K562 (cell line): ENCODE data around the gene PLA2G3. TPM values are rescaled to one million over a fixed set of nuclear protein-coding genes. Genes with fewer than 3 reads are reported as not detected.

Source experiments
- ATAC-seq: fragments of 200-7000 bp; cut with Tn5 transposase; 3 replicates; pipeline ENCODE4 v1.9.1; 2020; ENCODE audit warnings: moderate library complexity
- BruUV-seq: library from RNA; stranded (reverse); fragments of 400-500 nt; replicated peaks from 2 replicates; lab custom pipeline; 2021; lab: Mats Ljungman, UMichigan
- CTCF ChIA-PET: fragments of 300-600 bp; formaldehyde crosslinking; extraction: SDS; loops from one replicate; lab custom pipeline; 2021; ENCODE audit warnings: low intra/inter-chr PET ratio; lab: Yijun Ruan, JAX
- POLR2A ChIA-PET: fragments of 300-600, 350-650 bp; sonication (Branson Sonifier 250); formaldehyde crosslinking; extraction: SDS; loops from one replicate; lab custom pipeline; 2021; ENCODE audit warnings: antibody characterized with exemption, inconsistent platforms; lab: Yijun Ruan, JAX
- DNase-seq, 4 experiments: peaks; one replicate each; pipeline versions ENCODE4 v3.0.0 to v3.0.0-alpha.2; 2011 to 2018; ENCODE audit warnings: low spot score in 3 of 4, mixed read lengths in 3 of 4; ENCODE audit errors: extremely low read depth in 1 of 4
- FAIRE-seq: peaks from 2 replicates; lab custom pipeline; 2011; peaks lifted over from hg19 to GRCh38; lab: Jason Lieb, UNC
- H2AFZ ChIP-seq: 2 replicates; pipeline ENCODE4 v1.6.0; 2011; ENCODE audit warnings: low read depth, low read length, control low read depth, inconsistent platforms
- H3K27ac ChIP-seq: fragments of 200-600 bp; 3 replicates; pipeline ENCODE4 v1.8.0; 2011; ENCODE audit warnings: low read depth, mild to moderate bottlenecking, control low read depth, inconsistent platforms, low read length, moderate library complexity, mixed read lengths; ENCODE audit errors: extremely low read depth
- H3K27me3 ChIP-seq, 2 experiments: fragments of 300-600 bp in 1 of 2; 2 replicates in 1 of 2; 3 replicates in 1 of 2; pipeline versions ENCODE4 v1.6.0 to v1.8.0; 2011; ENCODE audit warnings: inconsistent platforms in 2 of 2, low read length in 2 of 2, mild to moderate bottlenecking in 1 of 2, mixed read lengths in 1 of 2, moderate library complexity in 1 of 2; ENCODE audit not compliant: control insufficient read depth in 2 of 2, insufficient read depth in 2 of 2
- H3K36me3 ChIP-seq: fragments of 300-600 bp; 3 replicates; pipeline ENCODE4 v1.8.0; 2011; ENCODE audit warnings: mild to moderate bottlenecking, low read length, inconsistent platforms; ENCODE audit not compliant: control insufficient read depth, insufficient read depth
- H3K4me1 ChIP-seq, 2 experiments: fragments of 200-600 bp in 1 of 2; replicated peaks in 1 of 2; 2 replicates in 1 of 2; 3 replicates in 1 of 2; pipeline versions ENCODE4 v1.5.1 to v1.8.0; 2011; ENCODE audit warnings: inconsistent platforms in 2 of 2, low read length in 2 of 2, mild to moderate bottlenecking in 1 of 2, mixed read lengths in 1 of 2, moderate library complexity in 1 of 2; ENCODE audit not compliant: control insufficient read depth in 2 of 2, insufficient read depth in 2 of 2
- H3K4me2 ChIP-seq: 2 replicates; pipeline ENCODE4 v1.6.1; 2011; ENCODE audit warnings: low read length, control low read depth, inconsistent platforms, mixed read lengths; ENCODE audit not compliant: insufficient read depth
- H3K4me3 ChIP-seq: fragments of 200-600 bp; sonication (generic), shearing (Covaris generic); 2 replicates; pipeline ENCODE4 v1.5.1; 2016; ENCODE audit warnings: control low read depth, inconsistent platforms
- H3K79me2 ChIP-seq: fragments of 200-600 bp; 3 replicates; pipeline ENCODE4 v1.8.0; 2011; ENCODE audit warnings: low read length, inconsistent platforms; ENCODE audit not compliant: control insufficient read depth, insufficient read depth
- H3K9ac ChIP-seq, 2 experiments: 2 replicates each; pipeline versions ENCODE4 v1.6.0 to v1.6.1; 2011; ENCODE audit warnings: low read depth in 2 of 2, low read length in 2 of 2, control low read depth in 1 of 2, inconsistent platforms in 1 of 2, mild to moderate bottlenecking in 1 of 2, mixed read lengths in 1 of 2; ENCODE audit not compliant: insufficient read depth in 1 of 2
- H3K9me1 ChIP-seq: one replicate; pipeline ENCODE4 v1.6.0; 2011; ENCODE audit warnings: inconsistent platforms, mild to moderate bottlenecking, low read length, moderate library complexity; ENCODE audit not compliant: control insufficient read depth, insufficient read depth
- H3K9me3 ChIP-seq: replicated peaks from 2 replicates; pipeline ENCODE4 v1.5.1; 2011; ENCODE audit warnings: low read depth, low read length, inconsistent platforms; ENCODE audit not compliant: control insufficient read depth, insufficient read depth
- H4K20me1 ChIP-seq: replicated peaks from 2 replicates; pipeline ENCODE4 v1.6.1; 2011; ENCODE audit warnings: low read length, inconsistent platforms, mixed read lengths; ENCODE audit not compliant: control insufficient read depth, insufficient read depth
- ASH1L ChIP-seq: fragments of 450-650 bp; IDR thresholded peaks from 2 replicates; pipeline ENCODE4 v1.6.1; 2018; ENCODE audit warnings: borderline replicate concordance, mild to moderate bottlenecking, low read depth; ENCODE audit not compliant: partially characterized antibody
- BMI1 ChIP-seq: fragments of 150-350 bp; IDR thresholded peaks from 2 replicates; pipeline ENCODE4 v1.6.1; 2014; ENCODE audit warnings: low read length
- CBFA2T2 ChIP-seq: fragments of 450-650 bp; conservative IDR thresholded peaks from 2 replicates; pipeline ENCODE4 v1.6.1; 2017; ENCODE audit warnings: mild to moderate bottlenecking
- DPF2 ChIP-seq: fragments of 450-650 bp; IDR thresholded peaks from 2 replicates; pipeline ENCODE4 v1.6.1; 2016
- GTF2E2 ChIP-seq: fragments of 200-800 bp; sonication (Bioruptor generic); IDR thresholded peaks from 2 replicates; pipeline ENCODE4 v1.6.1; 2016; ENCODE audit warnings: missing genetic modification characterization, missing compliant biosample characterization
- KDM2B ChIP-seq: fragments of 250-450 bp; sonication (Bioruptor Pico); IDR thresholded peaks from 2 replicates; pipeline ENCODE4 v1.8.0; 2021; ENCODE audit warnings: mild to moderate bottlenecking, moderate library complexity
- NR2C1 ChIP-seq, 2 experiments: fragments of 450-650 bp; IDR thresholded peaks; 2 replicates each; pipeline ENCODE4 v1.6.1; 2017; ENCODE audit warnings: mild to moderate bottlenecking in 2 of 2, antibody characterized with exemption in 1 of 2, inconsistent platforms in 1 of 2, missing compliant biosample characterization in 1 of 2, missing genetic modification characterization in 1 of 2
- NR4A1 ChIP-seq, 2 experiments: fragments of 250-450 bp in 1 of 2; fragments of 450-650 bp in 1 of 2; sonication (Bioruptor Pico) in 1 of 2; IDR thresholded peaks; 2 replicates each; pipeline versions ENCODE4 v1.4.0 to v1.6.1; 2016 to 2020; ENCODE audit warnings: mild to moderate bottlenecking in 2 of 2, missing compliant biosample characterization in 1 of 2, missing genetic modification characterization in 1 of 2, moderate library complexity in 1 of 2
- SNRNP70 ChIP-seq: fragments of 200-400 bp; formaldehyde crosslinking; optimal IDR thresholded peaks from 2 replicates; pipeline ENCODE3; 2017; ENCODE audit warnings: low read depth, low read length
- ZBTB11 ChIP-seq, 3 experiments: fragments of 200-800 bp in 1 of 3; fragments of 250-450 bp in 1 of 3; fragments of 450-650 bp in 1 of 3; sonication (Bioruptor Pico) in 1 of 3; sonication (Bioruptor generic) in 1 of 3; formaldehyde crosslinking in 1 of 3; IDR thresholded peaks; 2 replicates each; pipeline versions ENCODE4 v1.6.1 to v1.8.0; 2016 to 2022; ENCODE audit warnings: mild to moderate bottlenecking in 2 of 3, missing genetic modification characterization in 2 of 3, missing compliant biosample characterization in 1 of 3, moderate library complexity in 1 of 3
- ZNF511 ChIP-seq: sonication (generic); formaldehyde crosslinking; IDR thresholded peaks from 2 replicates; pipeline ENCODE4 v1.8.0; 2022; ENCODE audit warnings: mild to moderate bottlenecking, missing genetic modification reagents
- ZNF644 ChIP-seq: fragments of 200-800 bp; sonication (Bioruptor generic); IDR thresholded peaks from 2 replicates; pipeline ENCODE4 v1.6.1; 2016; ENCODE audit warnings: low read depth, missing genetic modification characterization, missing compliant biosample characterization
- WGBS: fragments of 100-300 bp; shearing (Covaris generic); methylation state at CpG from one replicate; pipeline ENCODE4 v1.1.6; 2016; ENCODE audit warnings: low coverage, mixed read lengths; ENCODE audit not compliant: insufficient coverage; ENCODE audit errors: missing lambda C conversion rate; 5-methylcytosine and 5-hydroxymethylcytosine counted together
- in situ Hi-C: fragments of 300-500 bp; cut with MboI; formaldehyde crosslinking; loops from 4 replicates; pipeline ENCODE4 v1.15.0; 2018; ENCODE audit warnings: inconsistent platforms, mixed read lengths
- intact Hi-C: fragments of 100-400 bp; cut with micrococcal nuclease; formaldehyde crosslinking; loops from 2 replicates; pipeline ENCODE4 v1.14.2; 2022
- polyA plus RNA-seq, 8 experiments: library from polyadenylated mRNA; depleted of rRNA in 4 of 8; stranded (reverse) in 5 of 8; unstranded in 3 of 8; fragments of >200 nt; fragmentation: Nextera tagmentation in 2 of 8; fragmentation: Illumina TruSeq in 1 of 8; extraction: Ambion mirVana in 2 of 8; extraction: Trizol in 1 of 8; gene quantifications; 2 replicates each; pipeline versions ENCODE4 v1.2.1 to v1.2.3, GENCODE V29; 2011 to 2014; ENCODE audit warnings: inconsistent platforms in 1 of 8, missing spikeins in 1 of 8
- total RNA-seq, 7 experiments: library from RNA; depleted of rRNA in 6 of 7; stranded (reverse); fragments of >200 nt in 6 of 7; fragmentation: Illumina TruSeq in 2 of 7; extraction: Trizol in 2 of 7; gene quantifications; 2 replicates each; pipeline versions ENCODE4 v1.2.1 to v1.2.3, GENCODE V29; 2011 to 2021; ENCODE audit warnings: low replicate concordance in 1 of 7

Gene PLA2G3
- total and polyA plus RNA-seq, 9 of the 15 experiments (the other 6 are each of a cell fraction or from before 2014, with no cell fraction given): 0.18 to 1.4 (median 0.64) TPM

- Histone ChIP-seq H4K20me1 (no peaks in the 10 kb centered on the region), H3K9me1 (peaks cover 5% of the 10 kb centered on the region), H3K4me3 (no peak overlapping the region), H3K79me2 (no peaks in the 10 kb centered on the region), H3K27me3 (no peaks in the 10 kb centered on the region), H3K36me3 (peaks cover 37% of the 10 kb centered on the region; the same call in 2 of the 3 replicates), H2AFZ (no peak overlapping the region), H3K4me2 (no peak overlapping the region), H3K9me3 (no peaks in the 10 kb centered on the region), H3K9ac (no peak overlapping the region), H3K27ac (no peak overlapping the region), H3K4me1 (peaks cover 5 to 21% of the 10 kb centered on the region in 2 experiments; a peak in 3 of 5 replicates)
- no peak for TF ChIP-seq KDM2B
- no peak for TF ChIP-seq BMI1
- no peak for TF ChIP-seq ASH1L
- in situ Hi-C loops: no loop called here
- FAIRE-seq (no peak), ATAC-seq (no peak), DNase-seq (no peak)
- BruUV-seq: no TSS peak
- 89% methylated on average over 7 of the region's 7 CpGs for WGBS
- intact Hi-C loops: no loop called here
- ChIA-PET POLR2A (interaction anchor here (0.5 to 1.1 kb wide), 2 partner anchors 11 to 187 kb away, joined by 3 to 4 read pairs; no protein-coding TSS in a partner anchor), CTCF (no interaction called here)
Measured at GRCh38 chr22:31094741-31095140, 45.6 kb downstream of the PLA2G3 start.

- no peak overlapping the region for H3K9ac ChIP-seq
- DNase-seq (no peak), FAIRE-seq (no peak), ATAC-seq (no peak)
- no peaks in the 10 kb centered on the region for H3K79me2 ChIP-seq
- H3K9me3 ChIP-seq: no peaks in the 10 kb centered on the region
- H3K36me3 ChIP-seq: peaks cover 36% of the 10 kb centered on the region; the same call in 2 of the 3 replicates
- in situ Hi-C loops: no loop called here
- peaks cover 3% of the 10 kb centered on the region for H3K9me1 ChIP-seq
- 68% methylated on average over 4 of the region's 5 CpGs for WGBS
- no peak overlapping the region for H3K4me2 ChIP-seq
- ChIA-PET CTCF (no interaction called here), POLR2A (no interaction called here)
- peaks cover 5 to 24% of the 10 kb centered on the region in 2 experiments; a peak in 3 of 5 replicates for H3K4me1 ChIP-seq
- H4K20me1 ChIP-seq: no peaks in the 10 kb centered on the region
- H2AFZ ChIP-seq: no peak overlapping the region
- H3K27ac ChIP-seq: no peak overlapping the region
- H3K27me3 ChIP-seq: no peaks in the 10 kb centered on the region
- BruUV-seq: no TSS peak
- no peak overlapping the region for H3K4me3 ChIP-seq
- intact Hi-C loops: no loop called here
- TF ChIP-seq GTF2E2: no peak
- TF ChIP-seq ZNF644 (tag): no peak
- TF ChIP-seq ZBTB11 (CRISPR knock-in tag; IDR thresholded peaks at IDR 0.05): no peak
- TF ChIP-seq NR2C1 (IDR thresholded peaks at IDR 0.05): no peak
- TF ChIP-seq NR2C1 (tag; IDR thresholded peaks at IDR 0.05): no peak
- no peak for TF ChIP-seq CBFA2T2
- no peak for TF ChIP-seq DPF2
- TF ChIP-seq ZNF511 (CRISPR knock-in tag): no peak
- TF ChIP-seq SNRNP70: no peak
- no peak for TF ChIP-seq NR4A1 (CRISPR knock-in tag; IDR thresholded peaks at IDR 0.05)
- TF ChIP-seq NR4A1 (tag; IDR thresholded peaks at IDR 0.05): no peak
Measured at GRCh38 chr22:31094021-31094551, 46.2 kb downstream of the PLA2G3 start.
